Large intestine (tissue), 3 donors: ENCODE results near the gene FITM1. TPM values are rescaled to one million over a fixed set of nuclear protein-coding genes. Genes with fewer than 3 reads are reported as not detected.
A peak's percentile ranks its signal among the peaks of the same experiment; 100 is the strongest.

Experiments used
- DNase-seq, 2 donors: peaks; one replicate each; pipeline versions ENCODE4 v3.0.0 to v3.0.0-alpha.2; 2013
- H3K27ac ChIP-seq: one replicate; pipeline ENCODE4 v1.5.1; 2013; ENCODE audit warnings: low read length
- H3K27me3 ChIP-seq: 2 replicates; pipeline ENCODE4 v1.6.1; 2013; ENCODE audit warnings: low read length; ENCODE audit not compliant: control insufficient read depth, insufficient read depth
- H3K36me3 ChIP-seq: 2 replicates; pipeline ENCODE4 v1.6.1; 2013; ENCODE audit warnings: low read length; ENCODE audit not compliant: control insufficient read depth, insufficient read depth
- H3K4me1 ChIP-seq: one replicate; pipeline ENCODE4 v1.6.1; 2013; ENCODE audit warnings: low read length; ENCODE audit not compliant: control insufficient read depth, insufficient read depth
- H3K4me3 ChIP-seq: one replicate; pipeline ENCODE4 v1.5.1; 2013; ENCODE audit warnings: low read length
- H3K9me3 ChIP-seq: one replicate; pipeline ENCODE4 v1.6.1; 2013; ENCODE audit warnings: mild to moderate bottlenecking, low read depth, low read length, moderate library complexity; ENCODE audit not compliant: control insufficient read depth
- WGBS: methylation state at CpG from one replicate; pipeline ENCODE4 v1.1.5; 2013; ENCODE audit warnings: low lambda C conversion rate; ENCODE audit not compliant: insufficient coverage; 5-methylcytosine and 5-hydroxymethylcytosine counted together
- polyA plus RNA-seq: library from polyadenylated mRNA; unstranded; fragments of 120-200 nt; gene quantifications from one replicate; pipeline ENCODE4 v1.2.1, GENCODE V29; 2013

The FITM1 gene
- polyA plus RNA-seq, 1 donor, result 2.8 TPM

DNA sequence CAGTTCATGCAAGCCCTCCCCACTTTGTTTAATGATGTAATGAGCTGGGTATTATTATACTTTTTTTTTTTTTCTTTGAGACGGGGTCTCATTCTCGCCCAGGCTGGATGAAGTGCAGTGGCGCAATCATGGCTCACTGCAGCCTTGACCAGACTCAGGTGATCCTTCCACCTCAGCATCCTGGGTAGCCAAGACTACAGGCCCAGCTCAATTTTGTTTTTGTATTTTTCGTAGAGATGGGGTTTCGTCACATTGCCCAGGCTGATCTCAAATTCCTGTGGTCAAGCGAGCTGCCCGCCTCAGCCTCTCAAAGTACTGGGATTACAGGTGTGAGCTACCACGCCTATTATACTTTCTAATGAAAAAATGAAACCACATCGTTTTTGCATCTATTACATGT, 20.4 kb upstream of the FITM1 start:
- Histone ChIP-seq H3K9me3 (no peaks in the 10 kb centered on the region), H3K27ac (peak overlapping the region; percentile 4)
- WGBS, result 70% methylated on average over 2 of the region's 9 CpGs

GRCh38 chr14:24110523-24110922, 19.9 kb upstream of the FITM1 start:
- Histone ChIP-seq H3K27ac (peak overlapping the region; percentile 4), H3K4me3 (no peak overlapping the region)
- WGBS, result no CpG with 5 or more reads among the region's 1 CpG

More for the DNA sequence above, 20.4 kb upstream of the FITM1 start:
- Histone ChIP-seq H3K36me3 (no peaks in the 10 kb centered on the region), H3K4me1 (peaks cover 18% of the 10 kb centered on the region), H3K4me3 (no peak overlapping the region), H3K27me3 (no peaks in the 10 kb centered on the region)
- no peak for DNase-seq

DNA sequence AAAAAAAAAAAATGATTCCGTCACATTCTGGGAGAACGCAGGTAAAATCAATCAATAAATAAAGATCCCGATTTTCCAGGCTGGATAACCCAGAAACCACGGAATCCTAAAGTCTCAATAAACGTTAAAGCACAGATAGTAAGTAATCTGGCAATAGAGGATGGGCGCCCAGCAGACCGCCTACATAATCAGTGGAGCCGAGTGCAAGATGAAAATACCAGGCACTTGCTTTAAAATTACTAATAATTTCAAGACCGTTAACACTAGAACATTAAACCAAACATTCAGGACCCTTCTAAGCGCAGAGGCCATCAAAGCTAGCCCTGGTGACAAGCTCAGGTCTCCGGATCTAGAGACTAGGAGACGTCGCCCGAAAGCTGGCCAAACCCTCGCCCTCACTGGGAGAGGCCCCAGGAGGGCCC, 17.1 kb upstream of the FITM1 start:
- WGBS, result 22% methylated on average over 3 of the region's 15 CpGs
- H3K36me3 ChIP-seq, result peaks cover 15% of the 10 kb centered on the region

More at GRCh38 chr14:24110523-24110922, 19.9 kb upstream of the FITM1 start:
- peaks cover 18% of the 10 kb centered on the region for H3K4me1 ChIP-seq
- peak in 1 of 2 donors; percentile 62 for DNase-seq
- H3K27me3 ChIP-seq, result no peaks in the 10 kb centered on the region
- H3K9me3 ChIP-seq, result no peaks in the 10 kb centered on the region
- no peaks in the 10 kb centered on the region for H3K36me3 ChIP-seq

GRCh38 chr14:24113801-24114531, 16.5 kb upstream of the FITM1 start:
- Histone ChIP-seq H3K36me3 (peaks cover 21% of the 10 kb centered on the region), H3K9me3 (no peaks in the 10 kb centered on the region), H3K27me3 (no peaks in the 10 kb centered on the region), H3K4me3 (peak overlapping the region; percentile 67), H3K27ac (peak overlapping the region; percentile 96), H3K4me1 (peaks cover 17% of the 10 kb centered on the region)
- DNase-seq, result peak; percentile 97 to 99
- WGBS, result 0% methylated on average over 1 of the region's 42 CpGs

More for the DNA sequence above, 17.1 kb upstream of the FITM1 start:
- Histone ChIP-seq H3K9me3 (no peaks in the 10 kb centered on the region), H3K27ac (peak overlapping the region; percentile 96), H3K4me1 (peaks cover 18% of the 10 kb centered on the region), H3K27me3 (no peaks in the 10 kb centered on the region), H3K4me3 (peak overlapping the region; percentile 67)
- DNase-seq, result no peak

DNA sequence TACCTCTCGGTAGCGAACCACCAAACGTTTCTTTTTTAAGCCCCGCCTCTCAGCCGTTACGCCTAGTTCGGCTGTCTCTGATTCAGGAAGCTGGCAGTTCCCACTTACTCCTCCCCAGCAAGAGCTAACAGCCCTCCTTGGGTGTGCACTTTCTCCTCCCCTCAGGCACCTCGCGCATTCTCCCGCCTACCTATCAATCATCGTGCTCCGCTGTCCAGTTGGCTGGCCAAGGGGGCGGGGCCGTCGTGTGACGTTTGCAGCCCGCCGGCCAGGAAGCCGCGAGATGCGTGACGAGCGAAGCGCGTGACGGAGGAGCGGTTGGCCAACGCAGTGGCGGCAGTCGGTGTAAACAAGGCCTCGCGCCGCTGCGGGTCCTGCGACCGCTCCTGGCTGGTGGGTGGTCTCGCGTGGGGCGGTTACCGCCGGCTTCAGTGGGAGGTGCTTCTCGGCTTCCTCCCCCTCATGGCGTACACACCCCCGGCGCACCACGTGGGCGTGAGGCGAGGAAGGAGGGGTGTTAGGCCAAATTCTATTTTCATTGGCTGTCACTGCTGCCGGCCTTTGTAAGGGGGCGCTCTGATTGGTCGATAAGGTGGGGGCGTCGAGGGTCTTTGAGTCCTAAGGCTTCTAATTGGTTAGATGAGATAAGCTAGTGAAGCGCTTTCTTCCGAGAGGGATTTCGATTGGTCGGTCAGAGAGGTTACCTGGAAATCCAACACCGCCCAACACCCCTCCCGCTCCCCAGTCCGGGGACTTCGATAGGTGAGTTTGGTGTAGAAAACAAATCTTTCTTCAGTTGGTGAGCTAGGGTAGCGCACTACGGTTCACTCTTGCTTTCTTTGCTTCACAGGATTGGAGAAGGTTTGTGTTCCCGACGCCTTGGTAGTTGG, 15.7 kb upstream of the FITM1 start, which contains the start of the genes DCAF11 and NRL:
TSS of gene DCAF11 (plus strand) at position 246 of the 890 bp plus-strand sequence. CDS start 818 bp downstream, outside the sequence.
TSS of gene NRL (minus strand) at position 418 of the 890 bp plus-strand sequence. CDS start 32,101 bp downstream, outside the sequence.
- H3K4me1 ChIP-seq, result peaks cover 15% of the 10 kb centered on the region
- H3K9me3 ChIP-seq, result no peaks in the 10 kb centered on the region
- H3K27me3 ChIP-seq, result no peaks in the 10 kb centered on the region
- peak; percentile 100 for DNase-seq
- WGBS, result no CpG with 5 or more reads among the region's 65 CpGs
- H3K27ac ChIP-seq, result peak within 1 kb of the TSS; percentile 96
- peaks cover 29% of the 10 kb centered on the region for H3K36me3 ChIP-seq
- peak within 1 kb of the TSS; percentile 67 for H3K4me3 ChIP-seq

- no peaks in the 10 kb centered on the region for H3K9me3 ChIP-seq
- DNase-seq, result no peak
- H3K27me3 ChIP-seq, result no peaks in the 10 kb centered on the region
- WGBS, result no CpG with 5 or more reads among the region's 14 CpGs
- peaks cover 34% of the 10 kb centered on the region for H3K36me3 ChIP-seq
- H3K27ac ChIP-seq, result peak overlapping the region; percentile 96
- H3K4me1 ChIP-seq, result peaks cover 10% of the 10 kb centered on the region
- peak overlapping the region; percentile 67 for H3K4me3 ChIP-seq
Observed at GRCh38 chr14:24115422-24116127, 14.9 kb upstream of the FITM1 start.

GRCh38 chr14:24116128-24116814, 14.2 kb upstream of the FITM1 start:
- Histone ChIP-seq H3K4me3 (peak overlapping the region; percentile 67), H3K27ac (no peak overlapping the region), H3K4me1 (peaks cover 6% of the 10 kb centered on the region), H3K36me3 (peaks cover 41% of the 10 kb centered on the region), H3K27me3 (no peaks in the 10 kb centered on the region), H3K9me3 (no peaks in the 10 kb centered on the region)
- peak in 1 of 2 donors; percentile 22 for DNase-seq
- no CpG with 5 or more reads among the region's 6 CpGs for WGBS

GRCh38 chr14:24117179-24117578, 13.3 kb upstream of the FITM1 start:
- no peak for DNase-seq
- Histone ChIP-seq H3K27me3 (no peaks in the 10 kb centered on the region), H3K27ac (no peak overlapping the region), H3K9me3 (no peaks in the 10 kb centered on the region), H3K4me3 (no peak overlapping the region), H3K36me3 (peaks cover 49% of the 10 kb centered on the region), H3K4me1 (peaks cover 5% of the 10 kb centered on the region)
- WGBS, result no CpG with 5 or more reads among the region's 6 CpGs

- 100% methylated on average over 3 of the region's 6 CpGs for WGBS
- Histone ChIP-seq H3K4me1 (no peaks in the 10 kb centered on the region), H3K27ac (no peak overlapping the region), H3K4me3 (no peak overlapping the region), H3K36me3 (peaks cover 70% of the 10 kb centered on the region), H3K9me3 (no peaks in the 10 kb centered on the region), H3K27me3 (no peaks in the 10 kb centered on the region)
- no peak for DNase-seq
Observed at GRCh38 chr14:24119691-24120090, 10.8 kb upstream of the FITM1 start.
